Common myeloid progenitor, CD34-positive (primary cell): ENCODE results near the gene PRELID3B.

Experiments used
- CTCF ChIA-PET: fragments of 350-600 bp; sonication (Branson Sonifier 250); formaldehyde crosslinking; loops from one replicate; lab custom pipeline; 2021; ENCODE audit warnings: antibody characterized with exemption; lab: Charles Lee
- POLR2A ChIA-PET: fragments of 350-600 bp; sonication (Branson Sonifier 250); formaldehyde crosslinking; loops from one replicate; lab custom pipeline; 2021; ENCODE audit warnings: antibody characterized with exemption; lab: Charles Lee
- DNase-seq, 3 donors: peaks; one replicate each; pipeline versions ENCODE4 v3.0.0 to v3.0.0-alpha.2; 2013
- H3K27ac ChIP-seq, 2 experiments: 1 replicate in 1 of 2; 2 replicates in 1 of 2; pipeline ENCODE4 v1.7.0; 2013; ENCODE audit warnings: inconsistent platforms in 2 of 2, low read length in 2 of 2, mild to moderate bottlenecking in 2 of 2, low read depth in 1 of 2, moderate library complexity in 1 of 2; ENCODE audit not compliant: severe bottlenecking in 2 of 2, insufficient read depth in 1 of 2, poor library complexity in 1 of 2
- H3K27me3 ChIP-seq, 5 experiments: replicated peaks in 2 of 5; 1 replicate in 3 of 5; 2 replicates in 2 of 5; pipeline versions ENCODE4 v1.6.1 to v1.7.0; 2013; ENCODE audit warnings: low read length in 4 of 5, mild to moderate bottlenecking in 2 of 5, moderate library complexity in 2 of 5, inconsistent platforms in 1 of 5; ENCODE audit not compliant: insufficient read depth in 5 of 5, control insufficient read depth in 4 of 5
- H3K36me3 ChIP-seq, 4 experiments: 1 replicate in 2 of 4; 2 replicates in 2 of 4; pipeline versions ENCODE4 v1.6.1 to v1.7.0; 2013; ENCODE audit warnings: low read length in 3 of 4, control low read depth in 1 of 4, mild to moderate bottlenecking in 1 of 4; ENCODE audit not compliant: control insufficient read depth in 4 of 4, insufficient read depth in 4 of 4
- H3K4me1 ChIP-seq, 4 experiments: 1 replicate in 3 of 4; 2 replicates in 1 of 4; pipeline versions ENCODE4 v1.6.1 to v1.7.1; 2013; ENCODE audit warnings: low read length in 3 of 4, mild to moderate bottlenecking in 3 of 4, control low read depth in 1 of 4, inconsistent platforms in 1 of 4, moderate library complexity in 1 of 4; ENCODE audit not compliant: control insufficient read depth in 4 of 4, insufficient read depth in 4 of 4; ENCODE audit errors: control extremely low read depth in 1 of 4
- H3K4me3 ChIP-seq, 7 experiments: 1 replicate in 4 of 7; 2 replicates in 3 of 7; pipeline versions ENCODE4 v1.5.1 to v1.7.0; 2013; ENCODE audit warnings: mild to moderate bottlenecking in 7 of 7, low read length in 6 of 7, moderate library complexity in 6 of 7, inconsistent platforms in 2 of 7, low read depth in 2 of 7, control low read depth in 1 of 7; ENCODE audit not compliant: insufficient read depth in 4 of 7, control insufficient read depth in 1 of 7; ENCODE audit errors: extremely low read depth in 1 of 7
- H3K9me3 ChIP-seq, 5 experiments: 1 replicate in 4 of 5; 2 replicates in 1 of 5; pipeline versions ENCODE4 v1.6.1 to v1.7.1; 2013; ENCODE audit warnings: low read length in 4 of 5, mild to moderate bottlenecking in 2 of 5, inconsistent platforms in 1 of 5, low read depth in 1 of 5, moderate library complexity in 1 of 5; ENCODE audit not compliant: control insufficient read depth in 4 of 5, insufficient read depth in 2 of 5; ENCODE audit errors: control extremely low read depth in 1 of 5
- WGBS: methylation state at CpG from one replicate; pipeline ENCODE4 v1.1.5; 2013; ENCODE audit not compliant: insufficient coverage; 5-methylcytosine and 5-hydroxymethylcytosine counted together

PRELID3B gene

GRCh38 chr20:59033616-59034165 lies 8.9 kb downstream of the PRELID3B start:
- 100% methylated on average over 1 of the region's 2 CpGs for WGBS
- POLR2A ChIA-PET: interaction anchor here (0.5 to 1.5 kb wide), 2 partner anchors 8 to 199 kb away, joined by 4 read pairs; partner anchors contain the start of gene PRELID3B
- no peak overlapping the region for H3K4me3 ChIP-seq
- H3K4me1 ChIP-seq: peaks cover 17 to 32% (median 25%) of the 10 kb centered on the region in 4 experiments
- H3K27ac ChIP-seq: no peak overlapping the region
- DNase-seq: no peak
- CTCF ChIA-PET: interaction anchor here (0.9 to 1.0 kb wide), 2 partner anchors 37 to 55 kb away, joined by 3 read pairs; no protein-coding TSS in a partner anchor
- H3K9me3 ChIP-seq: no peaks in the 10 kb centered on the region
- H3K27me3 ChIP-seq: no peaks in the 10 kb centered on the region
- peaks cover 7 to 52% (median 42%) of the 10 kb centered on the region in 4 experiments for H3K36me3 ChIP-seq

- H3K27me3 ChIP-seq: no peaks in the 10 kb centered on the region
- peaks cover 17 to 37% (median 27%) of the 10 kb centered on the region in 4 experiments for H3K4me1 ChIP-seq
- no CpG with 5 or more reads among the region's 1 CpG for WGBS
- no peak for DNase-seq
- H3K4me3 ChIP-seq: peak overlapping the region in 5 of 7 experiments; percentile 55 to 84 (median 75)
- ChIA-PET CTCF (interaction anchor here (0.9 to 1.2 kb wide), 3 partner anchors 37 to 54 kb away, joined by 3 read pairs; no protein-coding TSS in a partner anchor), POLR2A (interaction anchor here (1.2 to 2.6 kb wide), 5 partner anchors 9 to 144 kb away, joined by 3 to 11 read pairs (median 4); partner anchors contain the start of gene PRELID3B)
- H3K9me3 ChIP-seq: no peaks in the 10 kb centered on the region
- H3K27ac ChIP-seq: peak overlapping the region in 1 of 2 experiments; percentile 71
- peaks cover 8 to 56% (median 45%) of the 10 kb centered on the region in 4 experiments for H3K36me3 ChIP-seq
These were observed 9.5 kb downstream of the PRELID3B start for GRCh38 chr20:59033093-59033492.

GRCh38 chr20:59032713-59033059 lies 9.9 kb downstream of the PRELID3B start:
- Histone ChIP-seq H3K36me3 (peaks cover 8 to 56% (median 44%) of the 10 kb centered on the region in 4 experiments), H3K4me3 (peak overlapping the region; percentile 44 to 84 (median 64)), H3K27me3 (no peaks in the 10 kb centered on the region), H3K4me1 (peaks cover 17 to 37% (median 27%) of the 10 kb centered on the region in 4 experiments), H3K27ac (peak overlapping the region; percentile 34 to 71), H3K9me3 (no peaks in the 10 kb centered on the region)
- DNase-seq: no peak
- WGBS: 0% methylated on average over 11 of the region's 13 CpGs
- ChIA-PET POLR2A (interaction anchor here (0.7 to 2.6 kb wide), 10 partner anchors 9 to 143 kb away, joined by 3 to 11 read pairs (median 4); partner anchors contain the start of gene PRELID3B), CTCF (interaction anchor here (1.0 to 1.6 kb wide), 5 partner anchors 8 to 220 kb away, joined by 3 to 12 read pairs (median 3); no protein-coding TSS in a partner anchor)

- peak; percentile 96 to 98 (median 98) for DNase-seq
- Histone ChIP-seq H3K27ac (peak within 1 kb of the TSS; percentile 53 to 85), H3K36me3 (peaks cover 8 to 56% (median 43%) of the 10 kb centered on the region in 4 experiments), H3K27me3 (no peaks in the 10 kb centered on the region), H3K9me3 (no peaks in the 10 kb centered on the region), H3K4me1 (peaks cover 17 to 37% (median 27%) of the 10 kb centered on the region in 4 experiments), H3K4me3 (peak within 1 kb of the TSS; percentile 54 to 87 (median 79))
- 0% methylated on average over 82 of the region's 86 CpGs for WGBS
- POLR2A ChIA-PET: interaction anchor here (0.6 to 2.6 kb wide), 13 partner anchors 9 to 1330 kb away, joined by 3 to 11 read pairs (median 4); no protein-coding TSS in a partner anchor
- CTCF ChIA-PET: interaction anchor here (0.9 to 1.6 kb wide), 8 partner anchors 9 to 221 kb away, joined by 3 to 12 read pairs (median 4); partner anchors contain the start of gene TUBB1
These were observed 10.4 kb downstream of the PRELID3B start, which contains the start of gene ATP5F1E for GRCh38 chr20:59032023-59032712. Gene ATP5F1E (minus strand): TSS chr20:59032335. CDS start chr20:59032251, 84 bp downstream.

- peaks cover 8 to 56% (median 38%) of the 10 kb centered on the region in 4 experiments for H3K36me3 ChIP-seq
- H3K27ac ChIP-seq: peak overlapping the region; percentile 53 to 85
- no peaks in the 10 kb centered on the region for H3K27me3 ChIP-seq
- 21% methylated on average over 13 of the region's 13 CpGs for WGBS
- POLR2A ChIA-PET: interaction anchor here (0.6 to 2.6 kb wide), 9 partner anchors 10 to 1329 kb away, joined by 3 to 11 read pairs (median 4); no protein-coding TSS in a partner anchor
- no peak for DNase-seq
- H3K9me3 ChIP-seq: no peaks in the 10 kb centered on the region
- peak overlapping the region; percentile 54 to 87 (median 79) for H3K4me3 ChIP-seq
- peaks cover 17 to 37% (median 27%) of the 10 kb centered on the region in 4 experiments for H3K4me1 ChIP-seq
- CTCF ChIA-PET: interaction anchor here (0.9 to 1.6 kb wide), 6 partner anchors 9 to 164 kb away, joined by 3 to 12 read pairs (median 4); partner anchors contain the start of gene TUBB1
These were observed 11.0 kb downstream of the PRELID3B start for GRCh38 chr20:59031564-59032022.

GRCh38 chr20:59030911-59031563 lies 11.5 kb downstream of the PRELID3B start:
- H3K36me3 ChIP-seq: peaks cover 7 to 55% (median 34%) of the 10 kb centered on the region in 4 experiments
- no peak for DNase-seq
- ChIA-PET CTCF (interaction anchor here (0.7 to 1.6 kb wide), 4 partner anchors 12 to 23 kb away, joined by 3 to 12 read pairs (median 4); partner anchors contain the start of gene TUBB1), POLR2A (interaction anchor here (1.2 to 2.6 kb wide), 4 partner anchors 13 to 142 kb away, joined by 4 to 11 read pairs (median 9); no protein-coding TSS in a partner anchor)
- no peaks in the 10 kb centered on the region for H3K27me3 ChIP-seq
- H3K4me1 ChIP-seq: peaks cover 17 to 37% (median 27%) of the 10 kb centered on the region in 4 experiments
- 89% methylated on average over 4 of the region's 7 CpGs for WGBS
- H3K9me3 ChIP-seq: no peaks in the 10 kb centered on the region
- peak overlapping the region; percentile 53 to 85 for H3K27ac ChIP-seq
- peak overlapping the region in 6 of 7 experiments; percentile 63 to 87 (median 80) for H3K4me3 ChIP-seq
